Activated T-helper 2 cell treated with anti-CD3 and anti-CD28 coated beads, Interferon-gamma antibody, Interleukin-2, Interleukin-4, amounts not matched to agents 10 μg/mL and 5 μg/mL and 100 μg/mL, durations not matched to agents 14 hours and 24 hours and 36 hours (primary cell): ENCODE results near the gene DNAJC5. TPM values are rescaled to one million over a fixed set of nuclear protein-coding genes. Genes with fewer than 3 reads are reported as not detected.

Experiments used
- DNase-seq: peaks from one replicate; pipeline ENCODE4 v3.0.0; 2021; ENCODE audit warnings: low spot score
- H3K27ac Mint-ChIP-seq: one replicate; pipeline ENCODE4 v1.8.0; 2021; ENCODE audit warnings: mixed read lengths
- H3K27me3 Mint-ChIP-seq: one replicate; pipeline ENCODE4 v1.8.0; 2021; ENCODE audit warnings: low read depth, mixed read lengths
- H3K36me3 Mint-ChIP-seq: one replicate; pipeline ENCODE4 v1.8.0; 2021; ENCODE audit warnings: low read depth, mixed read lengths
- H3K4me1 Mint-ChIP-seq: one replicate; pipeline ENCODE4 v1.8.0; 2021; ENCODE audit warnings: low read depth, mixed read lengths
- H3K4me3 Mint-ChIP-seq: one replicate; pipeline ENCODE4 v1.8.0; 2021; ENCODE audit warnings: low read depth, mild to moderate bottlenecking, moderate library complexity, mixed read lengths
- H3K9me3 Mint-ChIP-seq: one replicate; pipeline ENCODE4 v1.8.0; 2021; ENCODE audit warnings: mixed read lengths
- intact Hi-C: fragments of 100-400 bp; cut with micrococcal nuclease; formaldehyde crosslinking; loops from one replicate; pipeline ENCODE4 v1.15.1; 2023
- total RNA-seq: library from RNA; stranded (reverse); gene quantifications from 2 replicates; pipeline ENCODE4 v1.2.3, GENCODE V29; 2022

The DNAJC5 gene
- total RNA-seq, 1 donor from 2014 or later: 38.1 TPM

GRCh38 chr20:63855363-63856097 lies 39.4 kb upstream of the DNAJC5 start:
- intact Hi-C loops: no loop called here
- Mint-ChIP-seq H3K4me3 (no peak overlapping the region), H3K36me3 (peaks cover under 1% of the 10 kb centered on the region), H3K4me1 (peaks cover 14% of the 10 kb centered on the region), H3K27ac (no peak overlapping the region), H3K27me3 (peaks cover 5% of the 10 kb centered on the region), H3K9me3 (no peaks in the 10 kb centered on the region)
- no peak for DNase-seq

GRCh38 chr20:63856098-63856511 lies 38.8 kb upstream of the DNAJC5 start:
- Mint-ChIP-seq H3K9me3 (no peaks in the 10 kb centered on the region), H3K4me3 (no peak overlapping the region), H3K27me3 (peaks cover 3% of the 10 kb centered on the region), H3K27ac (no peak overlapping the region), H3K4me1 (peaks cover 9% of the 10 kb centered on the region), H3K36me3 (peaks cover 7% of the 10 kb centered on the region)
- DNase-seq: no peak
- intact Hi-C loops: no loop called here

DNA sequence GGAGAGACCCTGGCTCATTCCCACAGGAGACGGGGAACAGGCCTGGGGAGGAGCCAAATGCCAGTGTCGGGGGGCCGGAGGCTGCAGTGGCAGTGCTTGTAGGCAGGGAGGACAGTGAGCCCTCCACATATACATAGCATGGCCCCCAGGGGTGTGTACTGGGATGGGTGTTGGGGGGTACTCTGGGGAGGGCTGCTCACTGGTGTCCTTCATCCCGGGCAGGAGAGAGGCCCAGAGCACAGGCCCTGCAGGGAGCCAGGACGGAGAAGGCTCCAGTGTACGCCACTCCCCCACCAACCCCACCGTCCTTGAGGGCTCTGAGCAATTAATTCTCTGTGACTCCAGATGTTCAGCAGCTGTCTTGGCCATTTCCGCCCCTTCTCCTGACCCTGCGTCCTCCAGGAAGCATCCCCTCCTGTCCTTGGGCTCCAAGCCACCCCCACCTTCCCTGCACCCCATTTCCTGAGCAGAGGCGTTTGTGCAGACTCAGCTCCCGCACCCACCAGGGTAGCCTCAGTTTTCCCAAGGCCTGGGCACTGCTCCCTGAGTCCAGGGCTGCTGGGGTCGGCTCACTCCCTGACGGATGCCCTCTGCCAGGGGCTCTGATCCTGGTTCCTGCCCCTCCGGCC lies 37.0 kb upstream of the DNAJC5 start:
- peaks cover 5% of the 10 kb centered on the region for H3K4me1 Mint-ChIP-seq

DNA sequence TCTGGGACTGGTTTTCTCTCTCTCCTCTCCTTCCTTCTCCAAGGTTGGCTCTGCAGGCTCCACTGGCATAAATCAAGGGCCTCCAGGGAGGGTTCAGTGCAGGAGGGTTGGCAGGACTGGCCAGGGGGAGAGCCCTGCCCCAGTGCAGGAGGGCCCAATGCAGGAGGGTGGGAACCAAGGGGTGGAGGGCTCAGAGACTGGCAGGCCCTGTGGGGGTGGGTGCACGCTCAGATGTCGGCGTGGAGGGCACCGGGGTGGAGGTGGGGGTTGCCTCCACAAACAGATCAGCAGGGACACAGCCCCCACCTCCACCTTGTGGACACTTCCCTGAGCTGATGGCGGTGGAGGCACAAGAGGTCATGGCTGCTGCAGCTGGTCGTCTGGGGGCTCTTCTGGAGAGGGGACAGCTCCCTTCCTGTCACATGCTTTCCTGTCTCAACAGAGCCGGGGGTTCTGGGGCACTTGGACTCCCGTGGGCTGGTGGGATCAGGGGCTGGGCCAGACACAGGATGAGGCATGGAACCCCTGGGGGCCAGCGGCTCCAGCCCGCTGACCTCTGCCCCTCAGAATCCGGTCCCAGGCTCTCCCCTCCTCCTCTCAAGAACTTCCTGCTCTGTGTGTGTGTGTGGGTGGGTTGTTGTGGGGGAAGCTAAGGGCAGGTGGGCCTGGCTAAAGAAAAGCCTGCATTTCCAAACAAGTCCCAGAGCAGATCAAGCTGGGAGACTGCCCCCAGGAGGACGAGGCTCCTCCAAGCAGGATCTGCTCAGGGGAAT lies 36.3 kb upstream of the DNAJC5 start:
- Mint-ChIP-seq H3K36me3 (peaks cover 13% of the 10 kb centered on the region), H3K9me3 (no peaks in the 10 kb centered on the region), H3K4me3 (no peak overlapping the region), H3K27ac (no peak overlapping the region), H3K4me1 (peaks cover 12% of the 10 kb centered on the region), H3K27me3 (no peaks in the 10 kb centered on the region)
- intact Hi-C loops: no loop called here
- no peak for DNase-seq

More for the DNA sequence above, 37.0 kb upstream of the DNAJC5 start:
- no peak for DNase-seq
- Mint-ChIP-seq H3K4me3 (no peak overlapping the region), H3K36me3 (peaks cover 7% of the 10 kb centered on the region), H3K27ac (no peak overlapping the region), H3K9me3 (no peaks in the 10 kb centered on the region), H3K27me3 (no peaks in the 10 kb centered on the region)
- intact Hi-C loops: no loop called here

GRCh38 chr20:63859166-63859699 lies 35.7 kb upstream of the DNAJC5 start:
- no peak overlapping the region for H3K27ac Mint-ChIP-seq
- H3K27me3 Mint-ChIP-seq: no peaks in the 10 kb centered on the region
- H3K36me3 Mint-ChIP-seq: peaks cover 19% of the 10 kb centered on the region
- intact Hi-C loops: no loop called here
- no peak overlapping the region for H3K4me3 Mint-ChIP-seq
- no peak for DNase-seq
- no peaks in the 10 kb centered on the region for H3K9me3 Mint-ChIP-seq
- peaks cover 16% of the 10 kb centered on the region for H3K4me1 Mint-ChIP-seq

- DNase-seq: no peak
- no peaks in the 10 kb centered on the region for H3K9me3 Mint-ChIP-seq
- no peak overlapping the region for H3K27ac Mint-ChIP-seq
- peaks cover 19% of the 10 kb centered on the region for H3K36me3 Mint-ChIP-seq
- H3K27me3 Mint-ChIP-seq: no peaks in the 10 kb centered on the region
- no peak overlapping the region for H3K4me3 Mint-ChIP-seq
- H3K4me1 Mint-ChIP-seq: peaks cover 16% of the 10 kb centered on the region
- intact Hi-C loops: loop anchor here (10.0 kb wide), 3 partner anchors 114 to 226 kb away; partner anchors contain the start of genes LIME1, SAMD10 and SLC2A4RG
Observed at GRCh38 chr20:63860325-63861051, 34.4 kb upstream of the DNAJC5 start.

GRCh38 chr20:63861365-63861934 lies 33.5 kb upstream of the DNAJC5 start, which contains the start of gene ABHD16B:
Gene ABHD16B, plus strand, starts transcription at chr20:63861498. Its CDS starts 43 bp downstream, at chr20:63861541.
- Mint-ChIP-seq H3K9me3 (no peaks in the 10 kb centered on the region), H3K27ac (no peak within 1 kb of the TSS), H3K4me1 (peaks cover 21% of the 10 kb centered on the region), H3K27me3 (no peaks in the 10 kb centered on the region), H3K4me3 (no peak within 1 kb of the TSS), H3K36me3 (peaks cover 22% of the 10 kb centered on the region)
- DNase-seq: no peak
- intact Hi-C loops: loop anchor here (10.0 kb wide), 3 partner anchors 113 to 227 kb away; partner anchors contain the start of genes LIME1, SAMD10 and SLC2A4RG

DNA sequence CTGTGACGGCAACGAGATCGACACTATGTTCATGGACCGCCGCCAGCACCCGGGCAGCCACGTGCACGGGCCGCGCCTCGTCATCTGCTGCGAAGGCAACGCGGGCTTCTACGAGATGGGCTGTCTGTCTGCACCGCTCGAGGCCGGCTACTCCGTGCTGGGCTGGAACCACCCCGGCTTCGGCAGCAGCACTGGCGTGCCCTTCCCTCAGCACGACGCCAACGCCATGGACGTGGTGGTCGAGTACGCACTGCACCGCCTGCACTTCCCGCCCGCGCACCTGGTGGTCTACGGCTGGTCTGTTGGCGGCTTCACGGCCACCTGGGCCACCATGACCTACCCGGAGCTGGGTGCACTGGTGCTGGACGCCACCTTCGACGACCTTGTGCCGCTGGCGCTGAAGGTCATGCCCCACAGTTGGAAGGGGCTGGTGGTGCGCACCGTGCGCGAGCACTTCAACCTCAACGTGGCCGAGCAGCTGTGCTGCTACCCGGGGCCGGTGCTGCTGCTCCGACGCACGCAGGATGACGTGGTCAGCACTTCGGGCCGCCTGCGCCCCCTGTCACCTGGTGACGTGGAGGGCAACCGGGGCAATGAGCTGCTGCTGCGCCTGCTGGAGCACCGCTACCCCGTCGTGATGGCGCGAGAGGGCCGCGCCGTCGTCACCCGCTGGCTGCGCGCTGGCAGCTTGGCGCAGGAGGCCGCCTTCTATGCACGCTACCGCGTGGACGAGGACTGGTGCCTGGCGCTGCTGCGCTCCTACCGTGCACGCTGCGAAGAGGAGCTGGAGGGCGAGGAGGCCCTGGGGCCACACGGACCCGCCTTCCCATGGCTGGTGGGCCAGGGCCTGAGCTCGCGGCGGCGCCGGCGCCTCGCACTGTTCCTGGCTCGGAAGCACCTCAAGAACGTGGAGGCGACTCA lies 32.7 kb upstream of the DNAJC5 start:
- H3K36me3 Mint-ChIP-seq: peaks cover 22% of the 10 kb centered on the region
- DNase-seq: no peak

GRCh38 chr20:63863021-63863797 lies 31.7 kb upstream of the DNAJC5 start:
- intact Hi-C loops: loop anchor here (10.0 kb wide), 3 partner anchors 112 to 228 kb away; partner anchors contain the start of genes LIME1, SAMD10 and SLC2A4RG
- no peaks in the 10 kb centered on the region for H3K9me3 Mint-ChIP-seq
- DNase-seq: no peak
- H3K4me1 Mint-ChIP-seq: peaks cover 25% of the 10 kb centered on the region
- peaks cover 25% of the 10 kb centered on the region for H3K36me3 Mint-ChIP-seq
- H3K27ac Mint-ChIP-seq: peak overlapping the region; percentile 91
- peak overlapping the region; percentile 96 for H3K4me3 Mint-ChIP-seq
- H3K27me3 Mint-ChIP-seq: no peaks in the 10 kb centered on the region

More for the DNA sequence above, 32.7 kb upstream of the DNAJC5 start:
- Mint-ChIP-seq H3K27ac (no peak overlapping the region), H3K4me1 (peaks cover 21% of the 10 kb centered on the region), H3K9me3 (no peaks in the 10 kb centered on the region), H3K4me3 (no peak overlapping the region), H3K27me3 (no peaks in the 10 kb centered on the region)
- intact Hi-C loops: loop anchor here (10.0 kb wide), 3 partner anchors 113 to 227 kb away; partner anchors contain the start of genes LIME1, SAMD10 and SLC2A4RG

DNA sequence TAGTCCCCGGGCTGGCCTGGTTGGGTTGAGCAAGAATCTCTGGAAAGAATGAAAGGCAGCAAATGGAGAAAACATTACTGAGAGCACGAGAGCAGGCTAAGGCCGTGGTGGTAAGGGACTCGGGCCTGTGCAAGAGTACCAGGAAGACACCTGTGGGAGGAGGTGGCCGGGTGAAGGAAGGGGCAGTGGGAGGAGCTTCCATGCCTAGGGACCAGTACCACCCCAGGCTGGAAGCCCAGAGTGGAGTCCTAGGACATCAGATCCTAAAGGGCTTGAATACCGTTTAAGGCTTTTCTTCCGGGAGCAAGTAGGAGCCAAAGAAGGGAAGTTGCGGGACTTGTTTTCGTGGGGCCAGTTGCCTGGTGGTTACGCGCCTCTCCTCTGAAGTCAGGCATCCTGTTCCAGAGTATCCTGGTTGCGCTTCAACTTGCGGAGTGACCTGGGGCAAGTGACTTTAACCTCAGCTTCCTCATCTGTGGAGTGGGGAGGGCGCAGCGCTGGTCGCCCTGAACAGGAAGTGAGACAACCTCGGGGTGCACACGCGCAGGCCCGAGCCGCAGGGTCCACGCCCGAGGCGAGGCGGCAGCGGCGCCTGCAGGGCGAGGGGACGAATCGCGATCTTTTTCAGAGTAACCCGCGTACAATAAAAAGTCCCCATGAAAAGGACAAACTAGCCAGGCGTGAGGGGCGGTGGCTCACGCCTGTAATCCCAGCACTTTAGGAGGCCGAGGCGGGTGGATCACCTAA lies 31.0 kb upstream of the DNAJC5 start:
- Mint-ChIP-seq H3K27ac (peak overlapping the region; percentile 91), H3K4me1 (peaks cover 23% of the 10 kb centered on the region), H3K9me3 (no peaks in the 10 kb centered on the region), H3K4me3 (peak overlapping the region; percentile 96), H3K36me3 (peaks cover 30% of the 10 kb centered on the region), H3K27me3 (no peaks in the 10 kb centered on the region)
- intact Hi-C loops: loop anchor here (1.0 to 10.0 kb wide), 6 partner anchors 31 to 325 kb away; partner anchors contain the start of genes ARFRP1, DNAJC5, LIME1 and SAMD10
- peak; percentile 81 for DNase-seq
